ENCODE measurements around the gene EFNB2.

The EFNB2 gene

DNA sequence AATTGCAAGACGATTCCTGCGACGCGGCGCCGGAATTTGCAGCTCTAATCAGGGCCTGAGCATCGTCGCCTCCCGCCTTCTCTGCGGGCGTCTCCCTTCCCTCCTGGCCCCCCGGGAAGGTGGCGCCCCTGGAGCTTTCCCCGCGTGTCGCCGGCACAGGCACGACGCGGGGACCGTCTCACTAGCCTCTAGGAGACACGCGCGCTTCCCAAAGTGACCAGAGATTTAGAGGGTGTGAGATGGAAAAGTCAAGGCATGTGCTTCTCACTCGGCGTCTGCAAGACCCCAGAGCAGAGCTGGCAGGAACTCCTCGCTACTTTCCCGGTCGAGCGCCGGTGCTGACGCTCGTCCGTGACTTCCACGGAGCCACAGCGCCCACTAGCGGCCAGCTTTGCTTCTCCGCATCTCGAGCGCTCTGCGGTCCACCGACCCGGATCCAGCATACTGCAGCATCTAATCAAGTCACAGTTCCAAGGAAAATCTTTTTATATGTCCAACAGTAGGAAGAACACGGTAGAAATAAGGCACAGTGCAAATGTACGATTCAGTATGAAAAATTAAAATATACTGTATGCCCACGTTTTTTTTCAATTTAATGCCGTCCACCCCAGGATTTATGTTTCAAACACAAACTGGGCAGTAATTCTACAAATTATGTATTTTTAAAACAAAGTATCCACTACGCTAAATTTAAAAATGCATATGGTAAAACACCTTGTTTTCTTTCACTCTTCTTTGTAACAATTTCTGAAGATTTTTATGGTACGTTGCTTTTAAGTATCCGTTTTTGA lies 977 bp upstream of the EFNB2 start (continued):
- TF ChIP-seq ZNF10 (tag by site-specific recombination; IDR thresholded peaks at IDR 0.05) (no peak), ZNF121 (tag by site-specific recombination; IDR thresholded peaks at IDR 0.05) (no peak), ZFP3 (tag by site-specific recombination; IDR thresholded peaks at IDR 0.05; ENCODE audit: low read depth) (no peak), ZNF311 (tag by site-specific recombination; IDR thresholded peaks at IDR 0.05; ENCODE audit: borderline replicate concordance) (no peak), HOXC10 (CRISPR knock-in tag; IDR thresholded peaks at IDR 0.05) (no peak), ZNF585B (tag by site-specific recombination; IDR thresholded peaks at IDR 0.05) (no peak), HOXA7 (CRISPR knock-in tag; IDR thresholded peaks at IDR 0.05; ENCODE audit: borderline replicate concordance) (no peak), ZNF354C (tag by site-specific recombination; IDR thresholded peaks at IDR 0.05; ENCODE audit: borderline replicate concordance, low read depth) (no peak), ZNF785 (tag by site-specific recombination; IDR thresholded peaks at IDR 0.05) (no peak), ZNF138 (tag by site-specific recombination; IDR thresholded peaks at IDR 0.05; ENCODE audit: borderline replicate concordance) (no peak), ZNF768 (tag by site-specific recombination; IDR thresholded peaks at IDR 0.05) (no peak), ZNF214 (tag by site-specific recombination; IDR thresholded peaks at IDR 0.05; ENCODE audit: borderline replicate concordance) (no peak), ZNF776 (tag by site-specific recombination; IDR thresholded peaks at IDR 0.05; ENCODE audit: borderline replicate concordance) (no peak), ZBTB20 (tag by site-specific recombination; IDR thresholded peaks at IDR 0.05) (no peak; the same call in 1 of the 2 replicates), MYNN (tag by site-specific recombination; IDR thresholded peaks at IDR 0.05; ENCODE audit: borderline replicate concordance) (no peak; the same call in 1 of the 2 replicates), ZIC2 (tag by site-specific recombination; IDR thresholded peaks at IDR 0.05) (peak; percentile 68), ZNF830 (tag by site-specific recombination; IDR thresholded peaks at IDR 0.05; ENCODE audit: low read depth) (no peak), ZNF140 (tag by site-specific recombination; IDR thresholded peaks at IDR 0.05) (no peak), ZNF664 (tag by site-specific recombination; IDR thresholded peaks at IDR 0.05) (no peak), ZBTB21 (tag by site-specific recombination; IDR thresholded peaks at IDR 0.05) (no peak), ZNF660 (tag by site-specific recombination; IDR thresholded peaks at IDR 0.05) (peak; percentile 85), ZNF530 (tag by site-specific recombination; IDR thresholded peaks at IDR 0.05; ENCODE audit: low read depth) (no peak), ZNF473 (tag by site-specific recombination; IDR thresholded peaks at IDR 0.05) (no peak), ZNF391 (tag by site-specific recombination; IDR thresholded peaks at IDR 0.05; ENCODE audit: borderline replicate concordance, low read depth) (no peak), ZSCAN23 (tag by site-specific recombination; IDR thresholded peaks at IDR 0.05) (no peak), ZFHX2 (tag by site-specific recombination; conservative IDR thresholded peaks at IDR 0.05) (no peak), SALL2 (tag by site-specific recombination; IDR thresholded peaks at IDR 0.05; ENCODE audit: borderline replicate concordance) (no peak)
- TF ChIP-seq, protein P1, sequence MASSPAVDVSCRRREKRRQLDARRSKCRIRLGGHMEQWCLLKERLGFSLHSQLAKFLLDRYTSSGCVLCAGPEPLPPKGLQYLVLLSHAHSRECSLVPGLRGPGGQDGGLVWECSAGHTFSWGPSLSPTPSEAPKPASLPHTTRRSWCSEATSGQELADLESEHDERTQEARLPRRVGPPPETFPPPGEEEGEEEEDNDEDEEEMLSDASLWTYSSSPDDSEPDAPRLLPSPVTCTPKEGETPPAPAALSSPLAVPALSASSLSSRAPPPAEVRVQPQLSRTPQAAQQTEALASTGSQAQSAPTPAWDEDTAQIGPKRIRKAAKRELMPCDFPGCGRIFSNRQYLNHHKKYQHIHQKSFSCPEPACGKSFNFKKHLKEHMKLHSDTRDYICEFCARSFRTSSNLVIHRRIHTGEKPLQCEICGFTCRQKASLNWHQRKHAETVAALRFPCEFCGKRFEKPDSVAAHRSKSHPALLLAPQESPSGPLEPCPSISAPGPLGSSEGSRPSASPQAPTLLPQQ (tag by site-specific recombination; IDR thresholded peaks at IDR 0.05) = no peak
- TF ChIP-seq, protein P2, sequence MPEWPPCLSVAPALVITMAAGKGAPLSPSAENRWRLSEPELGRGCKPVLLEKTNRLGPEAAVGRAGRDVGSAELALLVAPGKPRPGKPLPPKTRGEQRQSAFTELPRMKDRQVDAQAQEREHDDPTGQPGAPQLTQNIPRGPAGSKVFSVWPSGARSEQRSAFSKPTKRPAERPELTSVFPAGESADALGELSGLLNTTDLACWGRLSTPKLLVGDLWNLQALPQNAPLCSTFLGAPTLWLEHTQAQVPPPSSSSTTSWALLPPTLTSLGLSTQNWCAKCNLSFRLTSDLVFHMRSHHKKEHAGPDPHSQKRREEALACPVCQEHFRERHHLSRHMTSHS (tag by site-specific recombination; IDR thresholded peaks at IDR 0.05) = no peak
- TF ChIP-seq, protein P3, sequence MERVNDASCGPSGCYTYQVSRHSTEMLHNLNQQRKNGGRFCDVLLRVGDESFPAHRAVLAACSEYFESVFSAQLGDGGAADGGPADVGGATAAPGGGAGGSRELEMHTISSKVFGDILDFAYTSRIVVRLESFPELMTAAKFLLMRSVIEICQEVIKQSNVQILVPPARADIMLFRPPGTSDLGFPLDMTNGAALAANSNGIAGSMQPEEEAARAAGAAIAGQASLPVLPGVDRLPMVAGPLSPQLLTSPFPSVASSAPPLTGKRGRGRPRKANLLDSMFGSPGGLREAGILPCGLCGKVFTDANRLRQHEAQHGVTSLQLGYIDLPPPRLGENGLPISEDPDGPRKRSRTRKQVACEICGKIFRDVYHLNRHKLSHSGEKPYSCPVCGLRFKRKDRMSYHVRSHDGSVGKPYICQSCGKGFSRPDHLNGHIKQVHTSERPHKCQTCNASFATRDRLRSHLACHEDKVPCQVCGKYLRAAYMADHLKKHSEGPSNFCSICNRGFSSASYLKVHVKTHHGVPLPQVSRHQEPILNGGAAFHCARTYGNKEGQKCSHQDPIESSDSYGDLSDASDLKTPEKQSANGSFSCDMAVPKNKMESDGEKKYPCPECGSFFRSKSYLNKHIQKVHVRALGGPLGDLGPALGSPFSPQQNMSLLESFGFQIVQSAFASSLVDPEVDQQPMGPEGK (tag by site-specific recombination; IDR thresholded peaks at IDR 0.05) = peak; percentile 32
- TF ChIP-seq, protein P4, sequence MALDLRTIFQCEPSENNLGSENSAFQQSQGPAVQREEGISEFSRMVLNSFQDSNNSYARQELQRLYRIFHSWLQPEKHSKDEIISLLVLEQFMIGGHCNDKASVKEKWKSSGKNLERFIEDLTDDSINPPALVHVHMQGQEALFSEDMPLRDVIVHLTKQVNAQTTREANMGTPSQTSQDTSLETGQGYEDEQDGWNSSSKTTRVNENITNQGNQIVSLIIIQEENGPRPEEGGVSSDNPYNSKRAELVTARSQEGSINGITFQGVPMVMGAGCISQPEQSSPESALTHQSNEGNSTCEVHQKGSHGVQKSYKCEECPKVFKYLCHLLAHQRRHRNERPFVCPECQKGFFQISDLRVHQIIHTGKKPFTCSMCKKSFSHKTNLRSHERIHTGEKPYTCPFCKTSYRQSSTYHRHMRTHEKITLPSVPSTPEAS (tag by site-specific recombination; IDR thresholded peaks at IDR 0.05) = no peak
- TF ChIP-seq, protein P5, sequence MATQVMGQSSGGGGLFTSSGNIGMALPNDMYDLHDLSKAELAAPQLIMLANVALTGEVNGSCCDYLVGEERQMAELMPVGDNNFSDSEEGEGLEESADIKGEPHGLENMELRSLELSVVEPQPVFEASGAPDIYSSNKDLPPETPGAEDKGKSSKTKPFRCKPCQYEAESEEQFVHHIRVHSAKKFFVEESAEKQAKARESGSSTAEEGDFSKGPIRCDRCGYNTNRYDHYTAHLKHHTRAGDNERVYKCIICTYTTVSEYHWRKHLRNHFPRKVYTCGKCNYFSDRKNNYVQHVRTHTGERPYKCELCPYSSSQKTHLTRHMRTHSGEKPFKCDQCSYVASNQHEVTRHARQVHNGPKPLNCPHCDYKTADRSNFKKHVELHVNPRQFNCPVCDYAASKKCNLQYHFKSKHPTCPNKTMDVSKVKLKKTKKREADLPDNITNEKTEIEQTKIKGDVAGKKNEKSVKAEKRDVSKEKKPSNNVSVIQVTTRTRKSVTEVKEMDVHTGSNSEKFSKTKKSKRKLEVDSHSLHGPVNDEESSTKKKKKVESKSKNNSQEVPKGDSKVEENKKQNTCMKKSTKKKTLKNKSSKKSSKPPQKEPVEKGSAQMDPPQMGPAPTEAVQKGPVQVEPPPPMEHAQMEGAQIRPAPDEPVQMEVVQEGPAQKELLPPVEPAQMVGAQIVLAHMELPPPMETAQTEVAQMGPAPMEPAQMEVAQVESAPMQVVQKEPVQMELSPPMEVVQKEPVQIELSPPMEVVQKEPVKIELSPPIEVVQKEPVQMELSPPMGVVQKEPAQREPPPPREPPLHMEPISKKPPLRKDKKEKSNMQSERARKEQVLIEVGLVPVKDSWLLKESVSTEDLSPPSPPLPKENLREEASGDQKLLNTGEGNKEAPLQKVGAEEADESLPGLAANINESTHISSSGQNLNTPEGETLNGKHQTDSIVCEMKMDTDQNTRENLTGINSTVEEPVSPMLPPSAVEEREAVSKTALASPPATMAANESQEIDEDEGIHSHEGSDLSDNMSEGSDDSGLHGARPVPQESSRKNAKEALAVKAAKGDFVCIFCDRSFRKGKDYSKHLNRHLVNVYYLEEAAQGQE (tag by site-specific recombination; IDR thresholded peaks at IDR 0.05) = no peak
